Measurements from ENCODE around the gene MAP7D3.

The MAP7D3 gene

GRCh38 chrX:136210243-136210642 lies 41.0 kb downstream of the MAP7D3 start:
- Histone ChIP-seq H3K36me3 (ENCODE audit: insufficient read depth, low read length) (no peaks in the 10 kb centered on the region), H3K27me3 (ENCODE audit: insufficient read depth, low read length) (no peaks in the 10 kb centered on the region), H3K4me1 (ENCODE audit: insufficient read depth, low read length) (peaks cover 13% of the 10 kb centered on the region), H2AFZ (ENCODE audit: low read depth, low read length) (no peak overlapping the region), H3K9me3 (ENCODE audit: low read length) (no peaks in the 10 kb centered on the region), H3K4me3 (ENCODE audit: low read length) (no peak overlapping the region)

GRCh38 chrX:136209751-136210150 lies 41.4 kb downstream of the MAP7D3 start:
- peaks cover 8% of the 10 kb centered on the region for H3K4me1 ChIP-seq (ENCODE audit: insufficient read depth, low read length)

GRCh38 chrX:136209016-136209738 lies 42.0 kb downstream of the MAP7D3 start:
- no peaks in the 10 kb centered on the region for H3K36me3 ChIP-seq (ENCODE audit: insufficient read depth, low read length)
- H3K27me3 ChIP-seq (ENCODE audit: insufficient read depth, low read length): no peaks in the 10 kb centered on the region
- no peak overlapping the region for H3K4me3 ChIP-seq (ENCODE audit: low read length)
- no peaks in the 10 kb centered on the region for H3K9me3 ChIP-seq (ENCODE audit: low read length)
- peaks cover 3% of the 10 kb centered on the region for H3K4me1 ChIP-seq (ENCODE audit: insufficient read depth, low read length)
- no peak overlapping the region for H2AFZ ChIP-seq (ENCODE audit: low read depth, low read length)

More at GRCh38 chrX:136209751-136210150, 41.4 kb downstream of the MAP7D3 start:
- no peaks in the 10 kb centered on the region for H3K36me3 ChIP-seq (ENCODE audit: insufficient read depth, low read length)
- H2AFZ ChIP-seq (ENCODE audit: low read depth, low read length): no peak overlapping the region
- no peaks in the 10 kb centered on the region for H3K27me3 ChIP-seq (ENCODE audit: insufficient read depth, low read length)
- H3K9me3 ChIP-seq (ENCODE audit: low read length): no peaks in the 10 kb centered on the region
- no peak overlapping the region for H3K4me3 ChIP-seq (ENCODE audit: low read length)

- Histone ChIP-seq H2AFZ (ENCODE audit: low read depth, low read length) (no peak overlapping the region), H3K27me3 (ENCODE audit: insufficient read depth, low read length) (no peaks in the 10 kb centered on the region), H3K4me3 (ENCODE audit: low read length) (no peak overlapping the region), H3K4me1 (ENCODE audit: insufficient read depth, low read length) (no peaks in the 10 kb centered on the region), H3K36me3 (ENCODE audit: insufficient read depth, low read length) (no peaks in the 10 kb centered on the region), H3K9me3 (ENCODE audit: low read length) (no peaks in the 10 kb centered on the region)
Observed at GRCh38 chrX:136207546-136207945, 43.7 kb downstream of the MAP7D3 start.

GRCh38 chrX:136206916-136207315 lies 44.3 kb downstream of the MAP7D3 start:
- no peaks in the 10 kb centered on the region for H3K9me3 ChIP-seq (ENCODE audit: low read length)
- no peak overlapping the region for H2AFZ ChIP-seq (ENCODE audit: low read depth, low read length)
- H3K27me3 ChIP-seq (ENCODE audit: insufficient read depth, low read length): no peaks in the 10 kb centered on the region
- no peaks in the 10 kb centered on the region for H3K36me3 ChIP-seq (ENCODE audit: insufficient read depth, low read length)
- H3K4me1 ChIP-seq (ENCODE audit: insufficient read depth, low read length): no peaks in the 10 kb centered on the region
- no peak overlapping the region for H3K4me3 ChIP-seq (ENCODE audit: low read length)

GRCh38 chrX:136205882-136206380 lies 45.3 kb downstream of the MAP7D3 start:
- H2AFZ ChIP-seq (ENCODE audit: low read depth, low read length): no peak overlapping the region
- H3K36me3 ChIP-seq (ENCODE audit: insufficient read depth, low read length): no peaks in the 10 kb centered on the region
- H3K27me3 ChIP-seq (ENCODE audit: insufficient read depth, low read length): no peaks in the 10 kb centered on the region
- H3K4me1 ChIP-seq (ENCODE audit: insufficient read depth, low read length): no peaks in the 10 kb centered on the region
- no peak overlapping the region for H3K4me3 ChIP-seq (ENCODE audit: low read length)
- no peaks in the 10 kb centered on the region for H3K9me3 ChIP-seq (ENCODE audit: low read length)

GRCh38 chrX:136204571-136204970 lies 46.6 kb downstream of the MAP7D3 start:
- H3K36me3 ChIP-seq (ENCODE audit: insufficient read depth, low read length): no peaks in the 10 kb centered on the region
- no peaks in the 10 kb centered on the region for H3K9me3 ChIP-seq (ENCODE audit: low read length)
- no peaks in the 10 kb centered on the region for H3K27me3 ChIP-seq (ENCODE audit: insufficient read depth, low read length)
- H2AFZ ChIP-seq (ENCODE audit: low read depth, low read length): no peak overlapping the region
- no peaks in the 10 kb centered on the region for H3K4me1 ChIP-seq (ENCODE audit: insufficient read depth, low read length)
- no peak overlapping the region for H3K4me3 ChIP-seq (ENCODE audit: low read length)

- H3K4me3 ChIP-seq (ENCODE audit: low read length): no peak overlapping the region
- no peaks in the 10 kb centered on the region for H3K36me3 ChIP-seq (ENCODE audit: insufficient read depth, low read length)
- H2AFZ ChIP-seq (ENCODE audit: low read depth, low read length): no peak overlapping the region
- H3K4me1 ChIP-seq (ENCODE audit: insufficient read depth, low read length): no peaks in the 10 kb centered on the region
- no peaks in the 10 kb centered on the region for H3K27me3 ChIP-seq (ENCODE audit: insufficient read depth, low read length)
- H3K9me3 ChIP-seq (ENCODE audit: low read length): no peaks in the 10 kb centered on the region
Observed at GRCh38 chrX:136203951-136204350, 47.2 kb downstream of the MAP7D3 start.

GRCh38 chrX:136203438-136203837 lies 47.8 kb downstream of the MAP7D3 start:
- no peaks in the 10 kb centered on the region for H3K9me3 ChIP-seq (ENCODE audit: low read length)
- H3K4me3 ChIP-seq (ENCODE audit: low read length): no peak overlapping the region
- no peaks in the 10 kb centered on the region for H3K27me3 ChIP-seq (ENCODE audit: insufficient read depth, low read length)
- H3K36me3 ChIP-seq (ENCODE audit: insufficient read depth, low read length): no peaks in the 10 kb centered on the region
- no peak overlapping the region for H2AFZ ChIP-seq (ENCODE audit: low read depth, low read length)
- H3K4me1 ChIP-seq (ENCODE audit: insufficient read depth, low read length): no peaks in the 10 kb centered on the region

- no peaks in the 10 kb centered on the region for H3K9me3 ChIP-seq (ENCODE audit: low read length)
- H3K4me3 ChIP-seq (ENCODE audit: low read length): no peak overlapping the region
- no peaks in the 10 kb centered on the region for H3K27me3 ChIP-seq (ENCODE audit: insufficient read depth, low read length)
- no peak overlapping the region for H2AFZ ChIP-seq (ENCODE audit: low read depth, low read length)
- H3K4me1 ChIP-seq (ENCODE audit: insufficient read depth, low read length): no peaks in the 10 kb centered on the region
- H3K36me3 ChIP-seq (ENCODE audit: insufficient read depth, low read length): no peaks in the 10 kb centered on the region
Observed at GRCh38 chrX:136202889-136203288, 48.3 kb downstream of the MAP7D3 start.

GRCh38 chrX:136201601-136202000 lies 49.6 kb downstream of the MAP7D3 start:
- Histone ChIP-seq H3K4me3 (ENCODE audit: low read length) (no peak overlapping the region), H3K36me3 (ENCODE audit: insufficient read depth, low read length) (no peaks in the 10 kb centered on the region), H3K4me1 (ENCODE audit: insufficient read depth, low read length) (no peaks in the 10 kb centered on the region), H3K27me3 (ENCODE audit: insufficient read depth, low read length) (no peaks in the 10 kb centered on the region), H2AFZ (ENCODE audit: low read depth, low read length) (no peak overlapping the region), H3K9me3 (ENCODE audit: low read length) (no peaks in the 10 kb centered on the region)

- no peaks in the 10 kb centered on the region for H3K4me1 ChIP-seq (ENCODE audit: insufficient read depth, low read length)
Observed at GRCh38 chrX:136200466-136200865, 50.7 kb downstream of the MAP7D3 start.

GRCh38 chrX:136199365-136199764 lies 51.8 kb downstream of the MAP7D3 start:
- Histone ChIP-seq H3K27me3 (ENCODE audit: insufficient read depth, low read length) (no peaks in the 10 kb centered on the region), H3K9me3 (ENCODE audit: low read length) (no peaks in the 10 kb centered on the region), H3K36me3 (ENCODE audit: insufficient read depth, low read length) (no peaks in the 10 kb centered on the region), H2AFZ (ENCODE audit: low read depth, low read length) (no peak overlapping the region), H3K4me3 (ENCODE audit: low read length) (no peak overlapping the region), H3K4me1 (ENCODE audit: insufficient read depth, low read length) (no peaks in the 10 kb centered on the region)

More at GRCh38 chrX:136200466-136200865, 50.7 kb downstream of the MAP7D3 start:
- H3K27me3 ChIP-seq (ENCODE audit: insufficient read depth, low read length): no peaks in the 10 kb centered on the region
- H3K36me3 ChIP-seq (ENCODE audit: insufficient read depth, low read length): no peaks in the 10 kb centered on the region
- H3K9me3 ChIP-seq (ENCODE audit: low read length): no peaks in the 10 kb centered on the region
- H2AFZ ChIP-seq (ENCODE audit: low read depth, low read length): no peak overlapping the region
- H3K4me3 ChIP-seq (ENCODE audit: low read length): no peak overlapping the region

All from neuron (in vitro differentiated cells).